GM18499 (cell line): ENCODE results near the gene MRI1.

ENCODE experiments used
- ATAC-seq: cut with Tn5 transposase; IDR thresholded peaks from one replicate; pipeline ENCODE4 v1.9.1; 2021; ENCODE audit warnings: moderate number of reproducible peaks; ENCODE audit not compliant: insufficient read depth, unreplicated experiment

MRI1 gene

GRCh38 chr19:13817018-13817614 is 52.8 kb downstream of the MRI1 start:
- ATAC-seq: no peak

GRCh38 chr19:13817615-13818371 is 53.5 kb downstream of the MRI1 start:
- no peak for ATAC-seq

- ATAC-seq: no peak
These were observed 54.9 kb downstream of the MRI1 start for GRCh38 chr19:13819238-13819637.

- ATAC-seq: no peak
These were observed 57.0 kb downstream of the MRI1 start for GRCh38 chr19:13821292-13821691.

- no peak for ATAC-seq
These were observed 58.9 kb downstream of the MRI1 start for GRCh38 chr19:13823256-13823655.
